ENCODE results near the gene KCNIP4.

Gene KCNIP4

GRCh38 chr4:21384609-21385008 lies 564.0 kb downstream of the KCNIP4 start:
- Histone ChIP-seq H3K4me2 (ENCODE audit: low read depth, low read length, poor library complexity, severe bottlenecking) (no peak overlapping the region), H3K4me3 (ENCODE audit: low read length, poor library complexity, severe bottlenecking) (no peak overlapping the region), H3K9me3 (ENCODE audit: insufficient read depth, low read depth, low read length) (no peaks in the 10 kb centered on the region), H3K79me2 (ENCODE audit: insufficient read depth, low read length) (no peaks in the 10 kb centered on the region), H4K20me1 (ENCODE audit: insufficient read depth, low read length, poor library complexity, severe bottlenecking) (no peaks in the 10 kb centered on the region), H3F3A (ENCODE audit: low read depth) (no peaks in the 10 kb centered on the region), H3K36me3 (ENCODE audit: insufficient read depth, low read length) (no peaks in the 10 kb centered on the region), H3K9ac (ENCODE audit: low read depth, low read length, poor library complexity, severe bottlenecking) (no peak overlapping the region), H3K27me3 (ENCODE audit: insufficient read depth, low read length, poor library complexity, severe bottlenecking) (no peaks in the 10 kb centered on the region), H3K4me1 (ENCODE audit: insufficient read depth, low read length, poor library complexity, severe bottlenecking) (no peaks in the 10 kb centered on the region), H3K9me2 (replicated peaks; ENCODE audit: low read depth, low read length) (no peaks in the 10 kb centered on the region), H2AFZ (ENCODE audit: low read length) (no peak overlapping the region)
- TF ChIP-seq EZH2phosphoT487 (IDR thresholded peaks at IDR 0.05; ENCODE audit: borderline replicate concordance) (no peak), CTCF (conservative IDR thresholded peaks at IDR 0.05; ENCODE audit: low read length) (no peak)

- no peak for TF ChIP-seq EZH2phosphoT487 (IDR thresholded peaks at IDR 0.05; ENCODE audit: borderline replicate concordance)
Measured at GRCh38 chr4:21380861-21381260, 567.7 kb downstream of the KCNIP4 start.

GRCh38 chr4:21377046-21377445 lies 571.5 kb downstream of the KCNIP4 start:
- no peak overlapping the region for H3K4me2 ChIP-seq (ENCODE audit: low read depth, low read length, poor library complexity, severe bottlenecking)
- TF ChIP-seq EZH2phosphoT487 (IDR thresholded peaks at IDR 0.05; ENCODE audit: borderline replicate concordance) (no peak), CTCF (conservative IDR thresholded peaks at IDR 0.05; ENCODE audit: low read length) (no peak)
- no peak overlapping the region for H3K4me3 ChIP-seq (ENCODE audit: low read length, poor library complexity, severe bottlenecking)
- H3K9me3 ChIP-seq (ENCODE audit: insufficient read depth, low read depth, low read length), result no peaks in the 10 kb centered on the region
- no peaks in the 10 kb centered on the region for H3F3A ChIP-seq (ENCODE audit: low read depth)
- no peaks in the 10 kb centered on the region for H3K79me2 ChIP-seq (ENCODE audit: insufficient read depth, low read length)
- H2AFZ ChIP-seq (ENCODE audit: low read length), result no peak overlapping the region
- H3K9ac ChIP-seq (ENCODE audit: low read depth, low read length, poor library complexity, severe bottlenecking), result no peak overlapping the region
- H4K20me1 ChIP-seq (ENCODE audit: insufficient read depth, low read length, poor library complexity, severe bottlenecking), result no peaks in the 10 kb centered on the region
- no peaks in the 10 kb centered on the region for H3K9me2 ChIP-seq (replicated peaks; ENCODE audit: low read depth, low read length)
- H3K4me1 ChIP-seq (ENCODE audit: insufficient read depth, low read length, poor library complexity, severe bottlenecking), result no peaks in the 10 kb centered on the region
- H3K27me3 ChIP-seq (ENCODE audit: insufficient read depth, low read length, poor library complexity, severe bottlenecking), result no peaks in the 10 kb centered on the region
- no peaks in the 10 kb centered on the region for H3K36me3 ChIP-seq (ENCODE audit: insufficient read depth, low read length)

More at GRCh38 chr4:21380861-21381260, 567.7 kb downstream of the KCNIP4 start:
- H3K4me2 ChIP-seq (ENCODE audit: low read depth, low read length, poor library complexity, severe bottlenecking), result no peak overlapping the region
- no peaks in the 10 kb centered on the region for H3K9me3 ChIP-seq (ENCODE audit: insufficient read depth, low read depth, low read length)
- no peak overlapping the region for H3K4me3 ChIP-seq (ENCODE audit: low read length, poor library complexity, severe bottlenecking)
- H4K20me1 ChIP-seq (ENCODE audit: insufficient read depth, low read length, poor library complexity, severe bottlenecking), result no peaks in the 10 kb centered on the region
- no peak overlapping the region for H3K9ac ChIP-seq (ENCODE audit: low read depth, low read length, poor library complexity, severe bottlenecking)
- H3F3A ChIP-seq (ENCODE audit: low read depth), result no peaks in the 10 kb centered on the region
- H3K27me3 ChIP-seq (ENCODE audit: insufficient read depth, low read length, poor library complexity, severe bottlenecking), result no peaks in the 10 kb centered on the region
- H2AFZ ChIP-seq (ENCODE audit: low read length), result no peak overlapping the region
- H3K9me2 ChIP-seq (replicated peaks; ENCODE audit: low read depth, low read length), result no peaks in the 10 kb centered on the region
- H3K4me1 ChIP-seq (ENCODE audit: insufficient read depth, low read length, poor library complexity, severe bottlenecking), result no peaks in the 10 kb centered on the region
- no peaks in the 10 kb centered on the region for H3K36me3 ChIP-seq (ENCODE audit: insufficient read depth, low read length)
- no peaks in the 10 kb centered on the region for H3K79me2 ChIP-seq (ENCODE audit: insufficient read depth, low read length)

GRCh38 chr4:21376176-21376575 lies 572.4 kb downstream of the KCNIP4 start:
- TF ChIP-seq EZH2phosphoT487 (IDR thresholded peaks at IDR 0.05; ENCODE audit: borderline replicate concordance), result no peak
- TF ChIP-seq CTCF (conservative IDR thresholded peaks at IDR 0.05; ENCODE audit: low read length), result no peak
- no peak overlapping the region for H2AFZ ChIP-seq (ENCODE audit: low read length)
- H3K9me3 ChIP-seq (ENCODE audit: insufficient read depth, low read depth, low read length), result no peaks in the 10 kb centered on the region
- H3K4me2 ChIP-seq (ENCODE audit: low read depth, low read length, poor library complexity, severe bottlenecking), result no peak overlapping the region
- H4K20me1 ChIP-seq (ENCODE audit: insufficient read depth, low read length, poor library complexity, severe bottlenecking), result no peaks in the 10 kb centered on the region
- H3F3A ChIP-seq (ENCODE audit: low read depth), result no peaks in the 10 kb centered on the region
- no peaks in the 10 kb centered on the region for H3K27me3 ChIP-seq (ENCODE audit: insufficient read depth, low read length, poor library complexity, severe bottlenecking)
- no peaks in the 10 kb centered on the region for H3K36me3 ChIP-seq (ENCODE audit: insufficient read depth, low read length)
- H3K4me3 ChIP-seq (ENCODE audit: low read length, poor library complexity, severe bottlenecking), result no peak overlapping the region
- H3K9ac ChIP-seq (ENCODE audit: low read depth, low read length, poor library complexity, severe bottlenecking), result no peak overlapping the region
- no peaks in the 10 kb centered on the region for H3K4me1 ChIP-seq (ENCODE audit: insufficient read depth, low read length, poor library complexity, severe bottlenecking)
- H3K79me2 ChIP-seq (ENCODE audit: insufficient read depth, low read length), result no peaks in the 10 kb centered on the region
- H3K9me2 ChIP-seq (replicated peaks; ENCODE audit: low read depth, low read length), result no peaks in the 10 kb centered on the region
